GM23338 (cell line): ENCODE measurements around the gene STRN. TPM values are rescaled to one million over a fixed set of nuclear protein-coding genes. Genes with fewer than 3 reads are reported as not detected.
"Not testable (repeated sequence)": the region's sequence is repeated elsewhere in the genome, so short reads cannot be mapped to it uniquely, and the experiment has no call there.

ENCODE experiments used
- ATAC-seq: fragments of 200-7000 bp; cut with Tn5 transposase; 3 replicates; pipeline ENCODE4 v1.9.1; 2020
- DNase-seq: peaks from one replicate; pipeline ENCODE4 v3.0.0-alpha.2; 2015; ENCODE audit warnings: low spot score
- H2AFZ ChIP-seq: fragments of 200-600 bp; sonication (generic); 2 replicates; pipeline ENCODE4 v1.8.0; 2016; ENCODE audit warnings: antibody characterized with exemption, mild to moderate bottlenecking, moderate library complexity
- H3F3A ChIP-seq: fragments of 200-600 bp; sonication (generic); replicated peaks from 2 replicates; pipeline ENCODE4 v1.8.0; 2017; ENCODE audit warnings: antibody characterized with exemption, mixed run types, low read depth
- H3K27ac ChIP-seq: fragments of 200-600 bp; sonication (generic); 2 replicates; pipeline ENCODE4 v1.6.1; 2016; ENCODE audit warnings: low read depth
- H3K27me3 ChIP-seq: fragments of 200-600 bp; sonication (generic); 2 replicates; pipeline ENCODE4 v1.8.0; 2016; ENCODE audit warnings: mild to moderate bottlenecking, mixed run types, moderate library complexity; ENCODE audit not compliant: insufficient read depth
- H3K36me3 ChIP-seq: fragments of 200-600 bp; sonication (generic); 2 replicates; pipeline ENCODE4 v1.8.0; 2016; ENCODE audit warnings: mild to moderate bottlenecking; ENCODE audit not compliant: insufficient read depth
- H3K4me1 ChIP-seq: fragments of 200-600 bp; sonication (generic); 2 replicates; pipeline ENCODE4 v1.8.0; 2016; ENCODE audit warnings: mild to moderate bottlenecking, moderate library complexity; ENCODE audit not compliant: insufficient read depth
- H3K4me2 ChIP-seq: fragments of 200-600 bp; sonication (generic); 2 replicates; pipeline ENCODE4 v1.7.1; 2017; ENCODE audit warnings: mixed run types
- H3K4me3 ChIP-seq: fragments of 200-600 bp; sonication (generic); 2 replicates; pipeline ENCODE4 v1.6.1; 2016; ENCODE audit warnings: mixed run types
- H3K79me2 ChIP-seq: fragments of 200-600 bp; sonication (generic); replicated peaks from 2 replicates; pipeline ENCODE4 v1.8.0; 2017; ENCODE audit warnings: mild to moderate bottlenecking; ENCODE audit not compliant: insufficient read depth
- H3K9me2 ChIP-seq: fragments of 200-600 bp; sonication (generic); 2 replicates; pipeline ENCODE4 v1.8.0; 2017; ENCODE audit not compliant: insufficient read depth
- H4K20me1 ChIP-seq: fragments of 200-600 bp; sonication (generic); replicated peaks from 2 replicates; pipeline ENCODE4 v1.8.0; 2017; ENCODE audit warnings: mild to moderate bottlenecking; ENCODE audit not compliant: insufficient read depth
- H3K27ac Mint-ChIP-seq: 2 replicates; pipeline ENCODE4 v1.8.0; 2020; ENCODE audit warnings: inconsistent platforms, mild to moderate bottlenecking, moderate library complexity, mixed read lengths
- H3K27me3 Mint-ChIP-seq: 3 replicates; pipeline ENCODE4 v1.8.0; 2022; ENCODE audit warnings: low read depth, mild to moderate bottlenecking, moderate library complexity, mixed read lengths, inconsistent platforms; ENCODE audit not compliant: insufficient read depth, poor library complexity
- H3K36me3 Mint-ChIP-seq: 3 replicates; pipeline ENCODE4 v1.8.0; 2021; ENCODE audit warnings: low read depth, mild to moderate bottlenecking, inconsistent platforms, moderate library complexity, mixed read lengths
- H3K4me1 Mint-ChIP-seq: 3 replicates; pipeline ENCODE4 v1.8.0; 2020; ENCODE audit warnings: mild to moderate bottlenecking, inconsistent platforms, mixed read lengths
- H3K4me3 Mint-ChIP-seq: 3 replicates; pipeline ENCODE4 v1.8.0; 2021; ENCODE audit warnings: moderate library complexity, mild to moderate bottlenecking, inconsistent platforms, mixed read lengths
- H3K9me3 Mint-ChIP-seq: 3 replicates; pipeline ENCODE4 v1.8.0; 2020; ENCODE audit warnings: moderate library complexity, mild to moderate bottlenecking, inconsistent platforms, mixed read lengths
- polyA plus RNA-seq: library from polyadenylated mRNA; unstranded; fragments of >200 nt; fragmentation: Nextera tagmentation; extraction: Ambion mirVana; gene quantifications from 2 replicates; pipeline ENCODE4 v1.2.1, GENCODE V29; 2016
- total RNA-seq: library from RNA; depleted of rRNA; stranded (reverse); fragments of >200 nt; shearing (Covaris generic); gene quantifications from 2 replicates; pipeline ENCODE4 v1.2.3, GENCODE V29; 2014
- TF ChIP-seq, protein P1 (sequence below), 2 experiments: fragments of 200-600 bp in 1 of 2; sonication (generic) in 1 of 2; conservative IDR thresholded peaks; 2 replicates each; pipeline versions ENCODE4 v1.5.1 to v1.6.1; 2016 to 2017; ENCODE audit warnings: antibody characterized with exemption in 2 of 2, low read depth in 2 of 2, mild to moderate bottlenecking in 2 of 2, moderate library complexity in 1 of 2

Gene STRN
- total and polyA plus RNA-seq, 2 experiments from 2014 or later, result 16.1 to 34.5 TPM

GRCh38 chr2:36945240-36945639 is 21.1 kb downstream of the STRN start:
- ATAC-seq, H3K9me2 ChIP-seq, H3K4me3 Mint-ChIP-seq, H3K9me3 Mint-ChIP-seq, H3K27me3 Mint-ChIP-seq, H3K36me3 Mint-ChIP-seq, DNase-seq, H2AFZ ChIP-seq, H3K4me1 Mint-ChIP-seq, H3F3A ChIP-seq, H4K20me1 ChIP-seq, H3K4me2 ChIP-seq, H3K27ac ChIP-seq, H3K36me3 ChIP-seq, H3K27me3 ChIP-seq, H3K4me3 ChIP-seq, H3K4me1 ChIP-seq: not testable (repeated sequence)
- peak overlapping the region; percentile 80 for H3K27ac Mint-ChIP-seq
- peaks cover 85% of the 10 kb centered on the region for H3K79me2 ChIP-seq

DNA sequence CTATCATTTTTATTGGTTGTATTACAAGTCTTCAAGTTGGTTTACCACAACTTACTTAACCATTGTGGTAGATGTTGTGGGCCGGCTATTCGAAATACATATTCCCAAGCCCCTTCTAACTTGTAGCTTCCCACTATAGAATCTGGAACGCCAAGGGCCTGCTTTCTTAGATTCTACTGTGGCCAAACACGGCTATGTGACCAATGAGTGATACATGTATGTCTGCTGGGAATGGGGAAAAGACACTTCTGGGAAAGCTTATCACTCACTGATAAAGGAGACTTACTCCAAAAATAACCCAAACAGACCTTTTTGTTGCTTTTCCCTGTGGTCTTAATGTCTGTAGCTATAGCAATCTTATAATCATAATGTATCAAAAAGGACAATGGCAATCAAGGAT is 24.5 kb downstream of the STRN start:
- Histone ChIP-seq H4K20me1 (no peaks in the 10 kb centered on the region), H3K4me1 (no peaks in the 10 kb centered on the region; the same call in 1 of the 2 replicates), H3K4me3 (no peak overlapping the region), H2AFZ (no peak overlapping the region), H3K4me2 (no peak overlapping the region), H3K27ac (no peak overlapping the region), H3K27me3 (no peaks in the 10 kb centered on the region), H3F3A (no peaks in the 10 kb centered on the region), H3K79me2 (peaks cover 71% of the 10 kb centered on the region), H3K36me3 (no peaks in the 10 kb centered on the region), H3K9me2 (no peaks in the 10 kb centered on the region)
- Mint-ChIP-seq H3K4me1 (no peaks in the 10 kb centered on the region), H3K27ac (no peak overlapping the region), H3K36me3 (no peaks in the 10 kb centered on the region; the same call in 2 of the 3 replicates), H3K9me3 (no peaks in the 10 kb centered on the region), H3K4me3 (no peak overlapping the region), H3K27me3 (no peaks in the 10 kb centered on the region)
- DNase-seq (no peak), ATAC-seq (no peak)
- TF ChIP-seq, protein P1, sequence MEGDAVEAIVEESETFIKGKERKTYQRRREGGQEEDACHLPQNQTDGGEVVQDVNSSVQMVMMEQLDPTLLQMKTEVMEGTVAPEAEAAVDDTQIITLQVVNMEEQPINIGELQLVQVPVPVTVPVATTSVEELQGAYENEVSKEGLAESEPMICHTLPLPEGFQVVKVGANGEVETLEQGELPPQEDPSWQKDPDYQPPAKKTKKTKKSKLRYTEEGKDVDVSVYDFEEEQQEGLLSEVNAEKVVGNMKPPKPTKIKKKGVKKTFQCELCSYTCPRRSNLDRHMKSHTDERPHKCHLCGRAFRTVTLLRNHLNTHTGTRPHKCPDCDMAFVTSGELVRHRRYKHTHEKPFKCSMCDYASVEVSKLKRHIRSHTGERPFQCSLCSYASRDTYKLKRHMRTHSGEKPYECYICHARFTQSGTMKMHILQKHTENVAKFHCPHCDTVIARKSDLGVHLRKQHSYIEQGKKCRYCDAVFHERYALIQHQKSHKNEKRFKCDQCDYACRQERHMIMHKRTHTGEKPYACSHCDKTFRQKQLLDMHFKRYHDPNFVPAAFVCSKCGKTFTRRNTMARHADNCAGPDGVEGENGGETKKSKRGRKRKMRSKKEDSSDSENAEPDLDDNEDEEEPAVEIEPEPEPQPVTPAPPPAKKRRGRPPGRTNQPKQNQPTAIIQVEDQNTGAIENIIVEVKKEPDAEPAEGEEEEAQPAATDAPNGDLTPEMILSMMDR (conservative IDR thresholded peaks at IDR 0.05; ENCODE audit: low read depth in 2 of 2), result no peak

DNA sequence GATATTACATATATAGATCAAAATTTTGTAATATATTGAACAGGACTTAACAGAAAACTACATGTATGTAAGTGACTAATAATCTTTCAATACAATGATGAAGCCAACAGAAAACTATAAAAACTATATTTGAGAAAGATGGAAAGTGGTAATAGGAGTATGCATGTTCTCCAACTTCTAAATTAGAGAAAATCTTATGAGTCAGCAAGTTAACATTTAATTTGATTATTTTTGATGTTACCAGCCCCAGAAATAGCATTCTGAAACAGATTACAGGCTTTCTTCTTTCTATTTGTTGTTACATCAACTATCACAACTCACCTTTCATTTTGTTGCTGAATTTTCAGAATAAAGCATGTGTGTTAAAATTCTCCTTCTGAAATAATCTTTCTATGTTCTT is 29.8 kb downstream of the STRN start:
- H4K20me1 ChIP-seq, ATAC-seq, H3F3A ChIP-seq, H2AFZ ChIP-seq, H3K4me1 ChIP-seq, DNase-seq, H3K27ac Mint-ChIP-seq, H3K4me2 ChIP-seq, H3K27me3 Mint-ChIP-seq, H3K27ac ChIP-seq, H3K36me3 ChIP-seq, H3K4me3 Mint-ChIP-seq, H3K36me3 Mint-ChIP-seq, H3K27me3 ChIP-seq, H3K9me2 ChIP-seq, H3K4me3 ChIP-seq, H3K9me3 Mint-ChIP-seq, H3K4me1 Mint-ChIP-seq: not testable (repeated sequence)
- peaks cover 66% of the 10 kb centered on the region for H3K79me2 ChIP-seq

DNA sequence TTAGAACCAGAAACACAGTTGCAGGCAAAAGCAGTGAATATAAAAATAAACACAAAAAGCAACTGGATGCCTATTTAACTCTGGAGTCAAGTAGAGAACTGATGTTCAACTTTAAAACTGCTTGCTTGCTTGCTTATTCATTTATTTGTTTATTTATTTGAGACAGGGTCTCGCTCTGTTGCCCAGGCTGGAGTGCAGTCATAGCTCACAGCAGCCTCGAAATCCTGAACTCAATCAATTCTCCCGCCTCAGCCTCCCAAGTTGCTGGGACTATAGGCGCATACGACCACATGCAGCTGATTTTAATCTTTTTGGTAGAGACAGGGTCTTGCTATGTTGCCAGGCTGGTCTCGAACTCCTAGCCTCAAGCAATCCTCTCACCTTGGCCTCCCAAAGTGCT is 34.6 kb downstream of the STRN start:
- H3K9me2 ChIP-seq, H3K9me3 Mint-ChIP-seq, DNase-seq, H3K4me3 Mint-ChIP-seq, H3K27ac Mint-ChIP-seq, H3K4me3 ChIP-seq, ATAC-seq, H4K20me1 ChIP-seq, H3F3A ChIP-seq, H3K4me2 ChIP-seq, H2AFZ ChIP-seq, H3K36me3 ChIP-seq, H3K27me3 Mint-ChIP-seq, H3K36me3 Mint-ChIP-seq, H3K27ac ChIP-seq, H3K27me3 ChIP-seq: not testable (repeated sequence)
- H3K4me1 Mint-ChIP-seq, result peaks cover 19% of the 10 kb centered on the region
- H3K4me1 ChIP-seq, result peaks cover 16% of the 10 kb centered on the region; the same call in 1 of the 2 replicates
- peaks cover 73% of the 10 kb centered on the region for H3K79me2 ChIP-seq

DNA sequence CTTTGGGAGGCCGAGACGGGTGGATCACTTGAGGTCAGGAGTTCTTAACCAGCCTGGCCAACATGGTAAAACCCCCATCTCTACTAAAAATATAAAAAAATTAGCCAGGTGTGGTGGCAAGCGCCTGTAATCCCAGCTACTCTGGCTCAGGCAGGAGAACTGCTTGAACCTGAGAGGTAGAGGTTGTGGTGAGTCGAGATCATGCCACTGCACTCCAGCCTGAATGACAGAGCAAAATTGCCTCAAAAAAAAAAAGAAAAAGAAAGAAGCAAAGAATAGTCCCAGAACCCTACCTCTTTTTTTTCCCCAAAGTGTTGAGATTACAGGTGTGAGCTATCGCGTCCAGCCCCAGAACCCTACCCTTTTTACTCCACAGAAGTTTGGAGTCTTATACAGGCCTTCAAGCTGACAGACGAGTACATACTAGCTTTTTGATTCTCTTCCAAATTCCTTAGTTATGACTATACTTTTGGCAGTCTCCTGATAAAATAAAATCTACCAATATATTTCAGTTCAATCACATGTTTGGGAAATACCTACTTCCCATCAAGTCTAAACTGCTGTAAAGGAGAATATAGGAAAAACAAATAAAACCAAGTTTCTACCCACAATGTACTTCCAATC is 35.4 kb downstream of the STRN start:
- H3K9me3 Mint-ChIP-seq, H3F3A ChIP-seq, H3K36me3 Mint-ChIP-seq, H3K27me3 ChIP-seq, H3K4me3 ChIP-seq, H3K27me3 Mint-ChIP-seq, H4K20me1 ChIP-seq, H2AFZ ChIP-seq, H3K9me2 ChIP-seq, DNase-seq, ATAC-seq, H3K36me3 ChIP-seq, H3K4me3 Mint-ChIP-seq: not testable (repeated sequence)
- 0 out of 2 replicates have a peak overlapping the region, but pooled peaks have one; percentile 25 for H3K4me2 ChIP-seq
- H3K27ac ChIP-seq, result peak overlapping the region; percentile 91
- H3K79me2 ChIP-seq, result peaks cover 65% of the 10 kb centered on the region
- H3K4me1 ChIP-seq, result peaks cover 24% of the 10 kb centered on the region; the same call in 1 of the 2 replicates
- Mint-ChIP-seq H3K27ac (peak overlapping the region; percentile 87), H3K4me1 (peaks cover 27% of the 10 kb centered on the region)
